Vagina (tissue), 2 donors: ENCODE measurements around the gene ZNF174.

Experiments used
- POLR2A ChIP-seq, 2 donors: fragments of 450-650 bp; IDR thresholded peaks; one replicate each; pipeline ENCODE4 v1.6.1; 2017; ENCODE audit warnings: antibody characterized with exemption in 2 of 2, mild to moderate bottlenecking in 2 of 2, moderate library complexity in 2 of 2
- TF ChIP-seq, protein P1 (sequence below), 3 experiments: fragments of 450-650 bp in 2 of 3; fragments of 200-600 bp in 1 of 3; sonication (generic) in 1 of 3; IDR thresholded peaks; one replicate each; pipeline ENCODE4 v1.5.1; 2017 to 2019; ENCODE audit warnings: antibody characterized with exemption in 3 of 3, mild to moderate bottlenecking in 2 of 3, moderate library complexity in 2 of 3

DNA sequence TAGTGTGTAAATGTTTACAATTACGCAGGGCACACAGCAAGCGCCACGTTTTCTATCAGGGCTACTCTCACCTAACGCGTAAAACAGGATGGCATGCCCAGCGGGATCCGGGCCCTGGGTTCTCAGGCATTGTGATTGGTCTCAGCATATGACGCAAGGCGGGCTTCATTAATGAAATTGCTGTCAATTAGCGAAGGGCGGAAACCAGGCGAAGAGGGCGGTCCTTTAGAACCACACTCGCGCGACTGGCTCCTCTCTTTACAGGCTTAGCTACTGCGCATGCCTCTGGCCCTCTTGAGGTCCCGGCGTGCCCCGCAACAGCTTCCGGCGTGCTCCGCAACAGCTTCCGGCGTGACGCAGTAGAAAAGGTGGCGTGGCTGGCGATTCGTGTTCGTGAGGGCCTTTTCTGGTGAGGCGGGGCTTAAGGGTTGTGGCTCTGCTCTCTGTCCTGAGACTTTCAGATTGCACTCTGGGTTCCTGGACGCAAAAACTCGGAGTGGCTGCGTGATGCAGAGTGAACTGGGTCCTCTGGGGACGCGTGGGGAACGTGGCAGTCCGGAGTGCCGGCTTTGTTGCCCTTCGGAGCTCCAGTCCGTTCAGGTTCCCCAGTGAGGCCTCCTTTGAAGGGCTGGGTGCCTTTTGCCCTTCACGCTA, 36.1 kb upstream of the ZNF174 start:
- TF ChIP-seq, protein P1, sequence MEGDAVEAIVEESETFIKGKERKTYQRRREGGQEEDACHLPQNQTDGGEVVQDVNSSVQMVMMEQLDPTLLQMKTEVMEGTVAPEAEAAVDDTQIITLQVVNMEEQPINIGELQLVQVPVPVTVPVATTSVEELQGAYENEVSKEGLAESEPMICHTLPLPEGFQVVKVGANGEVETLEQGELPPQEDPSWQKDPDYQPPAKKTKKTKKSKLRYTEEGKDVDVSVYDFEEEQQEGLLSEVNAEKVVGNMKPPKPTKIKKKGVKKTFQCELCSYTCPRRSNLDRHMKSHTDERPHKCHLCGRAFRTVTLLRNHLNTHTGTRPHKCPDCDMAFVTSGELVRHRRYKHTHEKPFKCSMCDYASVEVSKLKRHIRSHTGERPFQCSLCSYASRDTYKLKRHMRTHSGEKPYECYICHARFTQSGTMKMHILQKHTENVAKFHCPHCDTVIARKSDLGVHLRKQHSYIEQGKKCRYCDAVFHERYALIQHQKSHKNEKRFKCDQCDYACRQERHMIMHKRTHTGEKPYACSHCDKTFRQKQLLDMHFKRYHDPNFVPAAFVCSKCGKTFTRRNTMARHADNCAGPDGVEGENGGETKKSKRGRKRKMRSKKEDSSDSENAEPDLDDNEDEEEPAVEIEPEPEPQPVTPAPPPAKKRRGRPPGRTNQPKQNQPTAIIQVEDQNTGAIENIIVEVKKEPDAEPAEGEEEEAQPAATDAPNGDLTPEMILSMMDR (IDR thresholded peaks at IDR 0.05) = no peak
- TF ChIP-seq POLR2A (IDR thresholded peaks at IDR 0.05) = no peak
